ENCODE measurements around the gene LASP1NB.

Gene LASP1NB

GRCh38 chr17:38906460-38907228, 18.8 kb upstream of the LASP1NB start:
- no peaks in the 10 kb centered on the region for H3K4me1 ChIP-seq (ENCODE audit: insufficient read depth, low read length)
- no peak overlapping the region for H3K27ac ChIP-seq (ENCODE audit: extremely low read length, insufficient read depth, low read length)
- peaks cover 3% of the 10 kb centered on the region for H3K79me2 ChIP-seq (ENCODE audit: insufficient read depth, low read length)
- intact Hi-C loops (cut with micrococcal nuclease; ENCODE audit: unreplicated experiment) = no loop called here
- 95% methylated on average over 7 of the region's 7 CpGs for WGBS (ENCODE audit: low lambda C conversion rate)
- POLR2A ChIA-PET = interaction anchor here (0.6 to 2.2 kb wide), 5 partner anchors 8 to 48 kb away, joined by 3 to 5 read pairs (median 4); partner anchors contain the start of gene LASP1
- in situ Hi-C loops (cut with HindIII; ENCODE audit: extremely low pct_ligation_motif_present, low pct_unique_long_range_greater_than_20kb) = no loop called here
- peak; percentile 15; the same call in 1 of the 3 replicates for ATAC-seq
- H3K27me3 ChIP-seq (ENCODE audit: control insufficient read depth in 1 of 2, insufficient read depth in 2 of 2, low read length in 2 of 2) = no peaks in the 10 kb centered on the region
- peaks cover 11% of the 10 kb centered on the region for H4K20me1 ChIP-seq (ENCODE audit: insufficient read depth, low read length)
- TF ChIP-seq TRIM24 (CRISPR knock-in tag; IDR thresholded peaks at IDR 0.05) = 0 out of 2 replicates have a peak, but pooled peaks have one; percentile 21
- 0 out of 2 replicates have a peak, but pooled peaks have one; percentile 19 for TF ChIP-seq ZNF605 (CRISPR knock-in tag; IDR thresholded peaks at IDR 0.05)
- no peak for TF ChIP-seq NONO (IDR thresholded peaks at IDR 0.05)
- no peak for TF ChIP-seq NONO (CRISPR knock-in tag; conservative IDR thresholded peaks at IDR 0.05)
- FAIRE-seq = no peak
- DNase-seq (ENCODE audit: low spot score) = no peak
- no peak overlapping the region for H3K4me3 ChIP-seq (replicated peaks in 1 of 3; ENCODE audit: insufficient read depth in 1 of 3, low read depth in 2 of 3, low read length in 3 of 3)
- no peak overlapping the region for H2AFZ ChIP-seq (ENCODE audit: low read length)
- BruUV-seq (replicated peaks) = TSS peak; percentile 15
- no peak overlapping the region for H3K9ac ChIP-seq (ENCODE audit: insufficient read depth, low read depth, low read length)
- H3K4me2 ChIP-seq (ENCODE audit: low read depth, low read length) = no peak overlapping the region
- CTCF ChIA-PET (ENCODE audit: low intra/inter-chr PET ratio, low total read pairs) = no interaction called here
- peaks cover 33 to 75% of the 10 kb centered on the region in 2 experiments for H3K36me3 ChIP-seq (replicated peaks in 1 of 2; ENCODE audit: control insufficient read depth in 1 of 2, insufficient read depth in 2 of 2, low read length in 2 of 2)
- no peaks in the 10 kb centered on the region for H3K9me3 ChIP-seq (ENCODE audit: low read length)

- no peak overlapping the region for H3K4me3 ChIP-seq (replicated peaks in 1 of 3; ENCODE audit: insufficient read depth in 1 of 3, low read depth in 2 of 3, low read length in 3 of 3)
- no peak overlapping the region for H3K4me2 ChIP-seq (ENCODE audit: low read depth, low read length)
- H3K36me3 ChIP-seq (replicated peaks in 1 of 2; ENCODE audit: control insufficient read depth in 1 of 2, insufficient read depth in 2 of 2, low read length in 2 of 2) = peaks cover 38 to 78% of the 10 kb centered on the region in 2 experiments
- H3K79me2 ChIP-seq (ENCODE audit: insufficient read depth, low read length) = peaks cover 3% of the 10 kb centered on the region
- H2AFZ ChIP-seq (ENCODE audit: low read length) = no peak overlapping the region
- intact Hi-C loops (cut with micrococcal nuclease; ENCODE audit: unreplicated experiment) (no loop called here), in situ Hi-C loops (cut with HindIII; ENCODE audit: extremely low pct_ligation_motif_present, low pct_unique_long_range_greater_than_20kb) (no loop called here)
- no peak overlapping the region for H3K9ac ChIP-seq (ENCODE audit: insufficient read depth, low read depth, low read length)
- no peaks in the 10 kb centered on the region for H3K27me3 ChIP-seq (ENCODE audit: control insufficient read depth in 1 of 2, insufficient read depth in 2 of 2, low read length in 2 of 2)
- ATAC-seq = peak; percentile 32
- ChIA-PET CTCF (ENCODE audit: low intra/inter-chr PET ratio, low total read pairs) (no interaction called here), POLR2A (interaction anchor here (1.0 to 2.2 kb wide), 2 partner anchors 35 to 37 kb away, joined by 3 to 5 read pairs; no protein-coding TSS in a partner anchor)
- H4K20me1 ChIP-seq (ENCODE audit: insufficient read depth, low read length) = peaks cover 11% of the 10 kb centered on the region
- no peak overlapping the region for H3K27ac ChIP-seq (ENCODE audit: extremely low read length, insufficient read depth, low read length)
- DNase-seq (ENCODE audit: low spot score) = no peak
- no TSS peak for BruUV-seq (replicated peaks)
- FAIRE-seq = no peak
- 93% methylated on average over 6 of the region's 15 CpGs for WGBS (ENCODE audit: low lambda C conversion rate)
- H3K9me3 ChIP-seq (ENCODE audit: low read length) = no peaks in the 10 kb centered on the region
- H3K4me1 ChIP-seq (ENCODE audit: insufficient read depth, low read length) = peaks cover 3% of the 10 kb centered on the region; the same call in 1 of the 2 replicates
- TF ChIP-seq ZNF589 (CRISPR knock-in tag; conservative IDR thresholded peaks at IDR 0.05) = no peak
- no peak for TF ChIP-seq SMYD3 (CRISPR knock-in tag; IDR thresholded peaks at IDR 0.05)
- no peak for TF ChIP-seq ZNF136 (CRISPR knock-in tag; IDR thresholded peaks at IDR 0.05; ENCODE audit: low read depth)
- peak; percentile 76 for TF ChIP-seq AGO2 (optimal IDR thresholded peaks at IDR 0.05; ENCODE audit: low read depth, low read length)
- no peak for TF ChIP-seq MLX (CRISPR knock-in tag; IDR thresholded peaks at IDR 0.05)
- peak; percentile 28 for TF ChIP-seq ZNF687 (CRISPR knock-in tag; IDR thresholded peaks at IDR 0.05)
- peak; percentile 21 for TF ChIP-seq HNRNPLL (IDR thresholded peaks at IDR 0.05; ENCODE audit: low read depth, low read length, poor library complexity, severe bottlenecking)
These were observed 17.3 kb upstream of the LASP1NB start for GRCh38 chr17:38907930-38908675.

Measured in HepG2 (cell line).